Measurements from ENCODE around the gene POU2AF3.

POU2AF3 gene

DNA sequence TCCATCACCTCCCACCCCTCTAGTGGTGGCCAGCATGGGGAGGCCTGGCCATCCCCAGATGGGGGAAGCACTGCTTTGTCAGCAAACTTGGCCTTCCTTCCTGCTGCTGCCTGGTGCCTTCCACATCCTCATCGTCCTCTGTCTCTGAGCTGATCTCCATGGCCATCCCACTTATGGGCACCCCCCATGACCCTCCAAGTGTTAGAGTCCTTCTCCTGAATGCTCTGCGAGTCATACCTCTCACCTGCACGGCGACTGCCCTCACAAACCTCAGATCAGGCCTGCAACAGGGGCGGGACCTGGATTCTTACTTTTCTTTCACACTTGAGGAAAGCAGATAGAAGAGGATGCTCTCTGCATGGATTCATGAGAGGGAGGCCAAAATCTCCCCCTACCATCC lies 56.8 kb downstream of the POU2AF3 start:
- Histone ChIP-seq H3F3A (ENCODE audit: low read depth) (no peaks in the 10 kb centered on the region), H3K27me3 (ENCODE audit: insufficient read depth, low read length, poor library complexity, severe bottlenecking) (no peaks in the 10 kb centered on the region)
- no peak for TF ChIP-seq EZH2phosphoT487 (IDR thresholded peaks at IDR 0.05; ENCODE audit: borderline replicate concordance)
- TF ChIP-seq, protein P1, sequence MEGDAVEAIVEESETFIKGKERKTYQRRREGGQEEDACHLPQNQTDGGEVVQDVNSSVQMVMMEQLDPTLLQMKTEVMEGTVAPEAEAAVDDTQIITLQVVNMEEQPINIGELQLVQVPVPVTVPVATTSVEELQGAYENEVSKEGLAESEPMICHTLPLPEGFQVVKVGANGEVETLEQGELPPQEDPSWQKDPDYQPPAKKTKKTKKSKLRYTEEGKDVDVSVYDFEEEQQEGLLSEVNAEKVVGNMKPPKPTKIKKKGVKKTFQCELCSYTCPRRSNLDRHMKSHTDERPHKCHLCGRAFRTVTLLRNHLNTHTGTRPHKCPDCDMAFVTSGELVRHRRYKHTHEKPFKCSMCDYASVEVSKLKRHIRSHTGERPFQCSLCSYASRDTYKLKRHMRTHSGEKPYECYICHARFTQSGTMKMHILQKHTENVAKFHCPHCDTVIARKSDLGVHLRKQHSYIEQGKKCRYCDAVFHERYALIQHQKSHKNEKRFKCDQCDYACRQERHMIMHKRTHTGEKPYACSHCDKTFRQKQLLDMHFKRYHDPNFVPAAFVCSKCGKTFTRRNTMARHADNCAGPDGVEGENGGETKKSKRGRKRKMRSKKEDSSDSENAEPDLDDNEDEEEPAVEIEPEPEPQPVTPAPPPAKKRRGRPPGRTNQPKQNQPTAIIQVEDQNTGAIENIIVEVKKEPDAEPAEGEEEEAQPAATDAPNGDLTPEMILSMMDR (conservative IDR thresholded peaks at IDR 0.05; ENCODE audit: low read length): no peak

GRCh38 chr11:111355956-111356659 lies 57.8 kb downstream of the POU2AF3 start:
- no peak for TF ChIP-seq EZH2phosphoT487 (IDR thresholded peaks at IDR 0.05; ENCODE audit: borderline replicate concordance)
- TF ChIP-seq, protein P1 (conservative IDR thresholded peaks at IDR 0.05; ENCODE audit: low read length): no peak
- Histone ChIP-seq H3K9me2 (replicated peaks; ENCODE audit: low read depth, low read length) (no peaks in the 10 kb centered on the region), H3K4me2 (ENCODE audit: low read depth, low read length, poor library complexity, severe bottlenecking) (no peak overlapping the region), H2AFZ (ENCODE audit: low read length) (no peak overlapping the region), H4K20me1 (ENCODE audit: insufficient read depth, low read length, poor library complexity, severe bottlenecking) (no peaks in the 10 kb centered on the region), H3K27me3 (ENCODE audit: insufficient read depth, low read length, poor library complexity, severe bottlenecking) (no peaks in the 10 kb centered on the region), H3K4me1 (ENCODE audit: insufficient read depth, low read length, poor library complexity, severe bottlenecking) (peaks cover 14% of the 10 kb centered on the region), H3K9ac (ENCODE audit: low read depth, low read length, poor library complexity, severe bottlenecking) (no peak overlapping the region), H3K36me3 (ENCODE audit: insufficient read depth, low read length) (no peaks in the 10 kb centered on the region), H3F3A (ENCODE audit: low read depth) (no peaks in the 10 kb centered on the region), H3K9me3 (ENCODE audit: insufficient read depth, low read depth, low read length) (no peaks in the 10 kb centered on the region), H3K79me2 (ENCODE audit: insufficient read depth, low read length) (no peaks in the 10 kb centered on the region), H3K4me3 (ENCODE audit: low read length, poor library complexity, severe bottlenecking) (no peak overlapping the region)

More for the DNA sequence above, 56.8 kb downstream of the POU2AF3 start:
- no peaks in the 10 kb centered on the region for H3K79me2 ChIP-seq (ENCODE audit: insufficient read depth, low read length)
- H3K9ac ChIP-seq (ENCODE audit: low read depth, low read length, poor library complexity, severe bottlenecking): no peak overlapping the region
- no peaks in the 10 kb centered on the region for H3K9me2 ChIP-seq (replicated peaks; ENCODE audit: low read depth, low read length)
- H2AFZ ChIP-seq (ENCODE audit: low read length): 0 out of 2 replicates have a peak overlapping the region, but pooled peaks have one; percentile 17
- no peaks in the 10 kb centered on the region for H4K20me1 ChIP-seq (ENCODE audit: insufficient read depth, low read length, poor library complexity, severe bottlenecking)
- no peak overlapping the region for H3K4me2 ChIP-seq (ENCODE audit: low read depth, low read length, poor library complexity, severe bottlenecking)
- H3K4me1 ChIP-seq (ENCODE audit: insufficient read depth, low read length, poor library complexity, severe bottlenecking): peaks cover 14% of the 10 kb centered on the region
- H3K4me3 ChIP-seq (ENCODE audit: low read length, poor library complexity, severe bottlenecking): no peak overlapping the region
- no peaks in the 10 kb centered on the region for H3K9me3 ChIP-seq (ENCODE audit: insufficient read depth, low read depth, low read length)
- H3K36me3 ChIP-seq (ENCODE audit: insufficient read depth, low read length): no peaks in the 10 kb centered on the region

DNA sequence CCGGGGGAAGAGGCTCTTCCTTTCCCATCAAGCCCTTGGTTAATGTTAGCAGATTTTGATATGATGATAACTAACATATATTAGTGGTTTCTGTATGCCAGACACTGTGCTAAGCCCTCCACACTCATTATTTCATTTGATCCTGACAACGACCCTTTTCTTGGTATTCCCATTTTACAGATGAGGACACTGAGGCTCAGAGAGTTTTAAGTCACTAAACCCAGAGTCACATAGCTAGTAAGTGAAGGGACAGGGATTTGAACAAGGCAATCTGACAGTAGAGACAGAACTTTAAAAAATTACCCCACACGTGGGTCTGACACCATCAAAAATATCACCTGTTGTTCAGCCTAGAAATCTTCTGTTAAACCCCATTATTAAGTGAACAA lies 58.3 kb downstream of the POU2AF3 start:
- Histone ChIP-seq H3K4me2 (ENCODE audit: low read depth, low read length, poor library complexity, severe bottlenecking) (no peak overlapping the region), H3K36me3 (ENCODE audit: insufficient read depth, low read length) (no peaks in the 10 kb centered on the region), H3K9me3 (ENCODE audit: insufficient read depth, low read depth, low read length) (no peaks in the 10 kb centered on the region), H3K9me2 (replicated peaks; ENCODE audit: low read depth, low read length) (no peaks in the 10 kb centered on the region), H3K4me1 (ENCODE audit: insufficient read depth, low read length, poor library complexity, severe bottlenecking) (peaks cover 14% of the 10 kb centered on the region), H2AFZ (ENCODE audit: low read length) (no peak overlapping the region), H3F3A (ENCODE audit: low read depth) (no peaks in the 10 kb centered on the region), H3K27me3 (ENCODE audit: insufficient read depth, low read length, poor library complexity, severe bottlenecking) (no peaks in the 10 kb centered on the region), H3K79me2 (ENCODE audit: insufficient read depth, low read length) (no peaks in the 10 kb centered on the region), H3K4me3 (ENCODE audit: low read length, poor library complexity, severe bottlenecking) (no peak overlapping the region), H3K9ac (ENCODE audit: low read depth, low read length, poor library complexity, severe bottlenecking) (no peak overlapping the region), H4K20me1 (ENCODE audit: insufficient read depth, low read length, poor library complexity, severe bottlenecking) (no peaks in the 10 kb centered on the region)
- TF ChIP-seq EZH2phosphoT487 (IDR thresholded peaks at IDR 0.05; ENCODE audit: borderline replicate concordance): no peak
- TF ChIP-seq, protein P1 (conservative IDR thresholded peaks at IDR 0.05; ENCODE audit: low read length): no peak

Measured in Loucy (cell line).